Astrocyte (in vitro differentiated cells and primary cell): ENCODE results near the gene SPP1.

Source experiments
- CTCF ChIP-seq: IDR thresholded peaks from 2 replicates; pipeline ENCODE4 v1.5.1; 2011; ENCODE audit warnings: low read depth, mild to moderate bottlenecking, inconsistent platforms, low read length, moderate library complexity; ENCODE audit not compliant: insufficient read depth
- EZH2 ChIP-seq: IDR thresholded peaks from 2 replicates; pipeline ENCODE4 v1.6.1; 2012; ENCODE audit warnings: mild to moderate bottlenecking, low read length, inconsistent platforms; ENCODE audit not compliant: insufficient read depth

- no peak for TF ChIP-seq CTCF
- no peak for TF ChIP-seq EZH2
Measured at GRCh38 chr4:87978681-87979080, 3.2 kb downstream of the SPP1 start.
